Ishikawa (cell line): ENCODE results near the gene SBNO2.

Experiments
- EGR1 ChIP-seq: IDR thresholded peaks from 2 replicates; pipeline ENCODE4 v1.6.1; 2012
- EP300 ChIP-seq: IDR thresholded peaks from 2 replicates; pipeline ENCODE4 v1.6.1; 2012; ENCODE audit warnings: borderline replicate concordance
- FOXM1 ChIP-seq: IDR thresholded peaks from 2 replicates; pipeline ENCODE4 v1.6.1; 2012; ENCODE audit warnings: low read depth, borderline replicate concordance
- REST ChIP-seq: IDR thresholded peaks from 2 replicates; pipeline ENCODE4 v1.6.1; 2012; ENCODE audit warnings: low read depth, mild to moderate bottlenecking
- TAF1 ChIP-seq: IDR thresholded peaks from 2 replicates; pipeline ENCODE4 v1.6.1; 2012; ENCODE audit warnings: low read depth, mild to moderate bottlenecking
- TCF12 ChIP-seq: IDR thresholded peaks from 2 replicates; pipeline ENCODE4 v1.6.1; 2012; ENCODE audit warnings: low read depth
- ZBTB7A ChIP-seq: IDR thresholded peaks from 2 replicates; pipeline ENCODE4 v1.6.1; 2012; ENCODE audit warnings: low read depth

GRCh38 chr19:1063909-1064660, 110.0 kb downstream of the SBNO2 start:
- no peak for TF ChIP-seq REST
- TF ChIP-seq EP300, result no peak
- TF ChIP-seq TCF12, result no peak
- TF ChIP-seq ZBTB7A, result no peak
- TF ChIP-seq EGR1, result peak; percentile 12; the same call in 1 of the 2 replicates
- TF ChIP-seq TAF1, result no peak
- no peak for TF ChIP-seq FOXM1
